DMS79 (cell line): ENCODE data around the gene ZNF778.

Source experiments
- DNase-seq: peaks from one replicate; lab custom pipeline; 2025; lab: John Stamatoyannopoulos, UW

ZNF778 gene

DNA sequence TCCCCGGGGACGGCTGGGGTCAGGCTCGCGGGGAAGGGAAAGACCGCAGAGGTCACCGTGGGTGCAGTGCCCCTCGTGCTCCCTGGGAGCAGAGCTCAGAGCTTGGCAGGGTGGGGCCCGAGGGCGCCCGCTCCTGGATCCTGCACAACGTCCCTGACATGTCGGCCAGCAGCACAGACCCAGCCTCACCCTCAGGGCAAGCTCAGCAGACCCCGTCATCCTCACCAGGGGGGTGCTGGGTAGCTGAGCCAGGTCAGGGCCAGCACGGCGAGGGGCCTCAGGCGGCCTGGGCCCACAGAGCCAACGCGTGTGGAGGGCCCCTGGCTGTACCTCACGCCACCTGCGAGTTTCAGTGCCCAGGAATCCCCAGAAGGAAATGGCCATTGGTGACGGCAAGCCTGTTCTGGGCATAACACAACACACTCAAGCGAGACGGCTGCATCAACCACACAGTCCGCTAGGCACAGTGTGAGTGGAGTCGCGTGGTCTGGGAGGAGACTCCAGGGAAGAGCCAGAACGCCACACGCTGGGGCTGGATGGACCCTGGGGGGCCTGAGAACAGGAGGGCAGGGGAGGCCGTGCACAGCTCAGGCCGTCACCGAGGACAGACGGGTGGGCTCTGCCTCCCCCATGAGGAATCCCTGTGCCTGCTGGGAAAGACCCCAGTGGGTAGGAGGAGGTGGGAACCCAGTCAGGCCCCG lies 60.3 kb downstream of the ZNF778 start:
- no peak for DNase-seq

GRCh38 chr16:89278441-89279240 lies 61.1 kb downstream of the ZNF778 start:
- no peak for DNase-seq

GRCh38 chr16:89279666-89280481 lies 62.4 kb downstream of the ZNF778 start:
- DNase-seq: no peak

DNA sequence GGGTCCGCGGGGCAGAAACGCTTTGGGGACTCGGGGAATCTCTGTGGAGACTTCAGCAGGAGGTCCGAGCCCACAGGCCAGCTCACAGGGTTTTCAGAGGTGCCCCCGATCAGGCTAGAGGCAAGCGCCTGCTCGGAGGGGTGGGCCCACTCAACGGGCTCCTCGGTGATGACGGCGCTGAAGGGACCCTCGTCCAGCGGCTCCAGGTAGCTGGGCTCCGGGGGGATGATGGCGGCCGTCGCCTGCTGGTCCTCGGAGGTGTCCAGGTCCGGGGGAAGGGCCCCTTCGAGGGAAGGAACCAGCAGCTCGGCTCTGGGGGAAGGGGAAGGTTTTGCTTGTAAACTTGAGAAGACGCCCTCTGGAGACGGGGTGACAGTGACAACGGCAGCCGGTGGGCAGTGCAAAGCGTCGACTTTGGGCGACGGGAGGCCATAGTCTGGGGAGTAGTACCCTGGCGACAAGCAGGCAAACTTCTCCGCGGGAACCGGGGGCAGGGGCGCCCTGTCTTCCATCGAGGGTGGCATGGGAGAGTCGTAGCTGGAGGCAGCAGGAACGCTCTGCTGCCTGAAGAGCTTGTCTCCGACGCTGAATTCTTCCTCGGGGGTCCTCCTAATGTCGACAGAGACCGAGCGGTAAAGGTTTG lies 63.2 kb downstream of the ZNF778 start:
- DNase-seq: no peak

GRCh38 chr16:89281189-89281577 lies 63.7 kb downstream of the ZNF778 start:
- no peak for DNase-seq

DNA sequence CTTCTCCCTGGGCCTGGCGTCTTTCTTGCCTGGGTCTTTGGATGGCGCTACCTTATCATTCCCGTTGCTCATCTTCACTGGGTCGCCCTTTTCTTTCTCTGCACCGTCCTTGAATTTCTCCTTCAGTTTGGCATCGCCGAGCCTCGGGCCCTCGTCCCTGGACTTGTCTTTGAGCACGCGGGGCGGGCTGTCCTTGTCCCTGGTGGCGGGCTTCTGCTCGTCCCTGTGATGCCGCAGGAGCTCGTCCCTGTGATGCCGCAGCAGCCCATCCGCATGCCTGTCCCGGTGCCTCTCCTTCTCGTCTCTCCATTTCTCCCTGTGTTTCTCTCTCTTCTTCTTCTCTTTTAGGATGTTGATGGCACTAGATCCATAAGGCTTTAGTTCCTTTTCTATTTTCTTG lies 64.3 kb downstream of the ZNF778 start:
- no peak for DNase-seq

- no peak for DNase-seq
Measured at GRCh38 chr16:89282523-89282922, 65.0 kb downstream of the ZNF778 start.

GRCh38 chr16:89283449-89283848 lies 65.9 kb downstream of the ZNF778 start:
- DNase-seq: no peak

DNA sequence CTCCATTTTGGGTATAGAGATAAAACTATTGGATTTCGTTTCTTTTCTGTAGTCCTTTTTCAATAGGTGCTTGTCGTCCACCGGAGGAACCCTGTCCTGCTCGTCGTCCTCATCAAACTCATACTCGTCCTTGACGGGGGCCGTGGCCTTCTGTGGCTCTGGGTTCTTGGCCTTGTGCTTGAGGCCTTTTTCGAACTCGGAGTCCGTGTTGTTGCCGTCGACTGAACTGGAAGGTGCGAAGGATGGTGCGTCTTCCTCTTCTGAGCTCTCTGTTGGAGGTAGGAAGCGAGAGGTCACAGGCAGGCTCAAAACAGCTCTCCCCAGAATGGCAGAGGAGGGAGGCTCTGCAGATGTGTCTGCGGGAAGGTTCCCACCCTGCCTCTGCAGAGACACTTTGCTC lies 67.9 kb downstream of the ZNF778 start:
- DNase-seq: no peak

DNA sequence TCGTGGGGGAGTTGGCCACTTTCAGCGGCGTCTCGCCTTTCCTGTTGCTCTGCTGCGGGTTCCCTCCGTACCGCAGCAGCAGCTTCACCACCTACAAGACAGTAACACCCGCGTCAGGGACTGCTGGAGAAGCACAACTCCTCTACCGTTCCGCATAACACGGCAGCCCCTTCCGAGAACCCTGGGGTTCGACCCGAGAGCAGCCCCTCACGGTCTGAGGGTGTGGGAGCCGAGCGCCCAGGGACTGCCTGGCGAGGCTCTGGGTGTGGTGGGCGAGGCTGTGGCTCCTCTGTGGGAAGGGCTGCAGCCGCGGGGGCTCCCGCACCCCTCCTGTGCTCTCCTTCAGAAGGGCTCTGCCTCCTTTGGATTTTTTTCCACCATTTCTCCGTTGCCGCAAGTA lies 68.6 kb downstream of the ZNF778 start:
- no peak for DNase-seq
